Measurements from ENCODE around the gene ANKRD44.

Gene ANKRD44

GRCh38 chr2:197007716-197008628, 302.6 kb downstream of the ANKRD44 start:
- Histone ChIP-seq H3K9ac (no peak overlapping the region), H3K4me3 (no peak overlapping the region), H3K9me3 (no peaks in the 10 kb centered on the region), H3K27ac (no peak overlapping the region), H3K4me2 (no peak overlapping the region), H3K4me1 (no peaks in the 10 kb centered on the region), H3K36me3 (no peaks in the 10 kb centered on the region), H3K27me3 (no peaks in the 10 kb centered on the region), H4K20me1 (no peaks in the 10 kb centered on the region)
- TF ChIP-seq Cebpa-rat (IDR thresholded peaks at IDR 0.05) = no peak

- H3K27ac ChIP-seq = no peak overlapping the region
- TF ChIP-seq Cebpa-rat (IDR thresholded peaks at IDR 0.05) = no peak
- no peak overlapping the region for H3K4me3 ChIP-seq
- H3K36me3 ChIP-seq = no peaks in the 10 kb centered on the region
- no peaks in the 10 kb centered on the region for H3K9me3 ChIP-seq
- H3K4me2 ChIP-seq = no peak overlapping the region
- H3K27me3 ChIP-seq = no peaks in the 10 kb centered on the region
- no peaks in the 10 kb centered on the region for H3K4me1 ChIP-seq
- no peaks in the 10 kb centered on the region for H4K20me1 ChIP-seq
- no peak overlapping the region for H3K9ac ChIP-seq
These were observed 308.7 kb downstream of the ANKRD44 start for GRCh38 chr2:197001921-197002320.

- H3K4me2 ChIP-seq = no peak overlapping the region
- H4K20me1 ChIP-seq = no peaks in the 10 kb centered on the region
- H3K36me3 ChIP-seq = no peaks in the 10 kb centered on the region
- no peaks in the 10 kb centered on the region for H3K9me3 ChIP-seq
- H3K27ac ChIP-seq = no peak overlapping the region
- no peak for TF ChIP-seq Cebpa-rat (IDR thresholded peaks at IDR 0.05)
- H3K4me3 ChIP-seq = no peak overlapping the region
- H3K27me3 ChIP-seq = no peaks in the 10 kb centered on the region
- H3K9ac ChIP-seq = no peak overlapping the region
- no peaks in the 10 kb centered on the region for H3K4me1 ChIP-seq
These were observed 314.7 kb downstream of the ANKRD44 start for GRCh38 chr2:196995757-196996314.

GRCh38 chr2:196994764-196995163, 315.8 kb downstream of the ANKRD44 start:
- Histone ChIP-seq H3K9ac (no peak overlapping the region), H3K4me1 (peaks cover 10% of the 10 kb centered on the region), H3K9me3 (no peaks in the 10 kb centered on the region), H4K20me1 (no peaks in the 10 kb centered on the region), H3K36me3 (no peaks in the 10 kb centered on the region), H3K4me3 (no peak overlapping the region), H3K27ac (no peak overlapping the region), H3K27me3 (no peaks in the 10 kb centered on the region), H3K4me2 (no peak overlapping the region)
- no peak for TF ChIP-seq Cebpa-rat (IDR thresholded peaks at IDR 0.05)

- no peaks in the 10 kb centered on the region for H4K20me1 ChIP-seq
- no peaks in the 10 kb centered on the region for H3K36me3 ChIP-seq
- H3K4me3 ChIP-seq = no peak overlapping the region
- no peak overlapping the region for H3K4me2 ChIP-seq
- H3K9ac ChIP-seq = no peak overlapping the region
- no peak for TF ChIP-seq Cebpa-rat (IDR thresholded peaks at IDR 0.05)
- H3K27me3 ChIP-seq = no peaks in the 10 kb centered on the region
- no peaks in the 10 kb centered on the region for H3K9me3 ChIP-seq
- H3K4me1 ChIP-seq = peaks cover 13% of the 10 kb centered on the region
- H3K27ac ChIP-seq = no peak overlapping the region
These were observed 317.0 kb downstream of the ANKRD44 start for GRCh38 chr2:196993617-196994016.

DNA sequence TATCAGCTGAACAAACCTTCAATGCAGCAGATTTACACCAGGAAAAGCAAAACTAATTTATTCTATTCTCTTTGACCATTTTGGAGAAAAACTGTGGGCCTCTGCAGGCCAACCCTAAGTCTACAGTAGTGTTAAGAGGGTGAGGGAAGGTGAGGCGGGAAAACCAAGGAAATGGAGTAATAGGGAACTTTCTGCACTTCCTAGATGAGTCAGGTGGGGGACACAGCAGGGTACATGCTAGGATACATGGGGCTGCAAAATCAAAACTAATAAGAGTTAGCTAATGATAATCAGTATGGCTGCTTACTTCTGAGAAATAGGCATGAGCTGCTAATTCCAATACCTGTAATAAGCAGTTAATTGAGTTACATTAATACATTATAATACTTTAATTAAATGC, 318.1 kb downstream of the ANKRD44 start:
- Histone ChIP-seq H3K27me3 (no peaks in the 10 kb centered on the region), H3K9me3 (no peaks in the 10 kb centered on the region), H4K20me1 (no peaks in the 10 kb centered on the region), H3K4me3 (no peak overlapping the region), H3K4me2 (no peak overlapping the region), H3K36me3 (no peaks in the 10 kb centered on the region), H3K4me1 (peaks cover 25% of the 10 kb centered on the region), H3K9ac (no peak overlapping the region), H3K27ac (no peak overlapping the region)
- TF ChIP-seq Cebpa-rat (IDR thresholded peaks at IDR 0.05) = no peak

GRCh38 chr2:196990788-196991461, 319.7 kb downstream of the ANKRD44 start:
- Histone ChIP-seq H3K27me3 (no peaks in the 10 kb centered on the region), H3K9ac (no peak overlapping the region), H3K4me1 (peaks cover 33% of the 10 kb centered on the region), H3K9me3 (no peaks in the 10 kb centered on the region), H3K36me3 (no peaks in the 10 kb centered on the region), H3K4me3 (no peak overlapping the region), H3K4me2 (peak overlapping the region; percentile 27; the same call in 1 of the 2 replicates), H4K20me1 (no peaks in the 10 kb centered on the region), H3K27ac (no peak overlapping the region)
- no peak for TF ChIP-seq Cebpa-rat (IDR thresholded peaks at IDR 0.05)

DNA sequence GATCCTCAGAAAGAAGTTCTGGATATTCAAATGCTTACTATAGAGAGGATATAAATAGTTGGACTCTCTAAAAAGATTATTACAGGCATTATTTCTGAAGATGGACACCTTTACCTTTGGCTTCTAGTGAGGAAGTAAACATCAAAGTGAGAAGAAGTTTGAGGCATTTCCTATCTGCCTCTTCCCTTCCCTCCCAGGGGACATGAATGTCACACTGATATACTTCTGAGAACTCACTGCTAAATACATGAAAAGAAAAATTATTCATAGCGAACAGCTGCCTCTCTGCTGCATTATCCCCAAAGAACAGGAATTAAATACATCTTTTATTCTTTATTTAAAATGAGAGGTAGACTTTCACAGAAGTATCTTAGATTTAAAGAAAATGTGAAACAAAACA, 320.5 kb downstream of the ANKRD44 start:
- Histone ChIP-seq H3K36me3 (no peaks in the 10 kb centered on the region), H3K4me2 (peak overlapping the region; percentile 27), H3K9me3 (no peaks in the 10 kb centered on the region), H3K9ac (no peak overlapping the region), H3K27ac (no peak overlapping the region), H3K4me1 (peaks cover 33% of the 10 kb centered on the region), H4K20me1 (no peaks in the 10 kb centered on the region), H3K4me3 (no peak overlapping the region), H3K27me3 (no peaks in the 10 kb centered on the region)
- TF ChIP-seq Cebpa-rat (IDR thresholded peaks at IDR 0.05) = no peak

- no peaks in the 10 kb centered on the region for H4K20me1 ChIP-seq
- no peak overlapping the region for H3K4me2 ChIP-seq
- TF ChIP-seq Cebpa-rat (IDR thresholded peaks at IDR 0.05) = no peak
- no peaks in the 10 kb centered on the region for H3K9me3 ChIP-seq
- H3K27ac ChIP-seq = no peak overlapping the region
- H3K27me3 ChIP-seq = no peaks in the 10 kb centered on the region
- H3K4me3 ChIP-seq = no peak overlapping the region
- no peaks in the 10 kb centered on the region for H3K36me3 ChIP-seq
- no peak overlapping the region for H3K9ac ChIP-seq
- peaks cover 33% of the 10 kb centered on the region for H3K4me1 ChIP-seq
These were observed 321.1 kb downstream of the ANKRD44 start for GRCh38 chr2:196989496-196989895.

GRCh38 chr2:196988639-196989038, 321.9 kb downstream of the ANKRD44 start:
- Histone ChIP-seq H3K27me3 (no peaks in the 10 kb centered on the region), H3K4me2 (peak overlapping the region; percentile 63; the same call in 1 of the 2 replicates), H3K36me3 (no peaks in the 10 kb centered on the region), H3K9me3 (no peaks in the 10 kb centered on the region), H4K20me1 (no peaks in the 10 kb centered on the region), H3K4me3 (no peak overlapping the region), H3K27ac (0 out of 2 replicates have a peak overlapping the region, but pooled peaks have one; percentile 70), H3K9ac (no peak overlapping the region; the same call in 1 of the 2 replicates), H3K4me1 (peaks cover 33% of the 10 kb centered on the region)
- no peak for TF ChIP-seq Cebpa-rat (IDR thresholded peaks at IDR 0.05)

Measured in BLaER1 (cell line).